A549 (cell line): Measurements from ENCODE around the gene PKHD1. TPM values are rescaled to one million over a fixed set of nuclear protein-coding genes. Genes with fewer than 3 reads are reported as not detected.

Experiments
- ATAC-seq, 2 experiments: fragments of 200-7000 bp in 1 of 2; fragments of >200 bp in 1 of 2; cut with Nextera tagmentation in 1 of 2; cut with Tn5 transposase in 1 of 2; 3 replicates each; pipeline versions ENCODE4 v1.8.0 to v1.9.1; 2018 to 2020; ENCODE audit warnings: mild to moderate bottlenecking in 1 of 2, moderate library complexity in 1 of 2
- CTCF ChIA-PET: fragments of 300-600 bp; sonication (Branson Sonifier 250); formaldehyde crosslinking; extraction: SDS; loops from one replicate; lab custom pipeline; 2021; ENCODE audit warnings: antibody characterized with exemption, inconsistent platforms; lab: Yijun Ruan, JAX
- POLR2A ChIA-PET: fragments of 350-600 bp; formaldehyde crosslinking; extraction: SDS; loops from one replicate; lab custom pipeline; 2021; ENCODE audit warnings: antibody characterized with exemption, inconsistent platforms; lab: Yijun Ruan, JAX
- DNase-seq, 2 experiments: peaks; one replicate each; pipeline versions ENCODE4 v3.0.0 to v3.0.0-alpha.2; 2011 to 2016; ENCODE audit warnings: low read depth in 1 of 2, low spot score in 1 of 2
- FAIRE-seq: peaks from 2 replicates; lab custom pipeline; 2011; peaks lifted over from hg19 to GRCh38; lab: Jason Lieb, UNC
- H3K27ac ChIP-seq, 2 experiments: fragments of >200 bp; sonication (Bioruptor Twin); formaldehyde crosslinking; 3 replicates each; pipeline ENCODE4 v1.5.1; 2016 to 2017
- H3K4me1 ChIP-seq: fragments of >200 bp; sonication (Bioruptor Twin); formaldehyde crosslinking; 3 replicates; pipeline ENCODE4 v1.6.1; 2016
- H3K4me2 ChIP-seq: fragments of >200 bp; sonication (Bioruptor Twin); formaldehyde crosslinking; 3 replicates; pipeline ENCODE4 v1.6.1; 2016
- H3K4me3 ChIP-seq: fragments of >200 bp; sonication (Bioruptor Twin); formaldehyde crosslinking; 3 replicates; pipeline ENCODE4 v1.5.1; 2016
- H3K9me3 ChIP-seq: fragments of >200 bp; sonication (Bioruptor Twin); formaldehyde crosslinking; 3 replicates; pipeline ENCODE4 v1.6.1; 2016
- CBX2 ChIP-seq: fragments of 200-600 bp; sonication (generic); IDR thresholded peaks from 2 replicates; pipeline ENCODE4 v1.6.1; 2016; ENCODE audit warnings: low read depth, mild to moderate bottlenecking, borderline replicate concordance
- CBX8 ChIP-seq: fragments of 200-600 bp; sonication (generic); IDR thresholded peaks from 2 replicates; pipeline ENCODE4 v1.6.1; 2016
- CHD2 ChIP-seq: fragments of 150-350 bp; IDR thresholded peaks from 2 replicates; pipeline ENCODE4 v1.6.1; 2014; ENCODE audit warnings: low read length; ENCODE audit not compliant: partially characterized antibody
- CHD4 ChIP-seq: fragments of 200-600 bp; sonication (generic); IDR thresholded peaks from 2 replicates; pipeline ENCODE4 v1.6.1; 2016; ENCODE audit warnings: antibody characterized with exemption, mild to moderate bottlenecking, borderline replicate concordance
- FOSB ChIP-seq: fragments of 250-450 bp; sonication (Bioruptor Pico); IDR thresholded peaks from 2 replicates; pipeline ENCODE4 v1.5.0; 2020; ENCODE audit warnings: mild to moderate bottlenecking, moderate library complexity
- FOXS1 ChIP-seq: fragments of 250-450 bp; sonication (Bioruptor Pico); IDR thresholded peaks from 2 replicates; pipeline ENCODE4 v1.5.0; 2020; ENCODE audit warnings: mild to moderate bottlenecking, moderate library complexity
- HDAC2 ChIP-seq: fragments of 200-600 bp; sonication (generic); IDR thresholded peaks from 2 replicates; pipeline ENCODE4 v1.6.1; 2016
- HEYL ChIP-seq: fragments of 250-450 bp; sonication (Bioruptor Pico); IDR thresholded peaks from 2 replicates; pipeline ENCODE4 v1.8.0; 2021; ENCODE audit warnings: mild to moderate bottlenecking, moderate library complexity
- HOXA7 ChIP-seq: fragments of 250-450 bp; sonication (Bioruptor Pico); IDR thresholded peaks from 2 replicates; pipeline ENCODE4 v1.5.0; 2020; ENCODE audit warnings: mild to moderate bottlenecking, moderate library complexity
- HOXB5 ChIP-seq: fragments of 250-450 bp; sonication (Bioruptor Pico); IDR thresholded peaks from 2 replicates; pipeline ENCODE4 v1.5.0; 2020; ENCODE audit warnings: mild to moderate bottlenecking, moderate library complexity
- KDM1A ChIP-seq: fragments of 200-600 bp; sonication (generic); IDR thresholded peaks from 2 replicates; pipeline ENCODE4 v1.6.1; 2016; ENCODE audit warnings: low read depth, mild to moderate bottlenecking
- MAFK ChIP-seq: fragments of 450-650 bp; IDR thresholded peaks from 2 replicates; pipeline ENCODE4 v1.6.1; 2014; ENCODE audit not compliant: partially characterized antibody
- MYC ChIP-seq: IDR thresholded peaks from 2 replicates; pipeline ENCODE4 v1.6.1; 2012; ENCODE audit warnings: mild to moderate bottlenecking, inconsistent platforms, low read length, improper control_type of control experiment, borderline replicate concordance
- NFE2L2 ChIP-seq: fragments of 150-350 bp; conservative IDR thresholded peaks from 2 replicates; pipeline ENCODE4 v1.6.1; 2014; ENCODE audit warnings: low read length
- POLR2A ChIP-seq: IDR thresholded peaks from 2 replicates; pipeline ENCODE4 v1.6.1; 2012; ENCODE audit warnings: mild to moderate bottlenecking, low read length
- POLR2AphosphoS2 ChIP-seq: conservative IDR thresholded peaks from 2 replicates; pipeline ENCODE4 v1.6.1; 2012; ENCODE audit warnings: low read length, improper control_type of control experiment, inconsistent platforms
- RAD21 ChIP-seq, 2 experiments: fragments of >200 bp in 1 of 2; sonication (Bioruptor Twin) in 1 of 2; formaldehyde crosslinking in 1 of 2; IDR thresholded peaks in 1 of 2; conservative IDR thresholded peaks in 1 of 2; 2 replicates in 1 of 2; 3 replicates in 1 of 2; pipeline ENCODE4 v1.6.1; 2012 to 2018; ENCODE audit warnings: inconsistent platforms in 1 of 2
- RCOR1 ChIP-seq: fragments of 150-350 bp; IDR thresholded peaks from 2 replicates; pipeline ENCODE4 v1.6.1; 2014; ENCODE audit warnings: antibody characterized with exemption, low read length, low read depth
- RNF2 ChIP-seq: fragments of 200-600 bp; sonication (generic); IDR thresholded peaks from 2 replicates; pipeline ENCODE4 v1.6.1; 2016; ENCODE audit warnings: low read depth, mild to moderate bottlenecking, antibody characterized with exemption, moderate library complexity, borderline replicate concordance
- SMC3 ChIP-seq: fragments of >200 bp; sonication (Bioruptor Twin); formaldehyde crosslinking; IDR thresholded peaks from 3 replicates; pipeline ENCODE4 v1.6.1; 2018; ENCODE audit warnings: inconsistent platforms
- WGBS: methylation state at CpG from one replicate; pipeline ENCODE4 v1.1.6; 2017; ENCODE audit errors: missing lambda C conversion rate; 5-methylcytosine and 5-hydroxymethylcytosine counted together
- polyA plus RNA-seq, 4 experiments: library from polyadenylated mRNA; depleted of rRNA in 3 of 4; stranded (reverse); fragments of >200 nt; fragmentation: RNase III in 1 of 4; extraction: RNeasy Plus Mini Kit Qiagen cat#74134 plus additional on column Dnase treatment in 1 of 4; gene quantifications; 2 replicates in 3 of 4; 3 replicates in 1 of 4; pipeline ENCODE4 v1.2.3, GENCODE V29; 2011 to 2017
- TF ChIP-seq, protein P1 (sequence below): IDR thresholded peaks from 2 replicates; pipeline ENCODE4 v1.6.1; 2012; ENCODE audit warnings: low read depth, borderline replicate concordance
- TF ChIP-seq, protein P2 (sequence below): fragments of 200-600 bp; sonication (generic); IDR thresholded peaks from 2 replicates; pipeline ENCODE4 v1.6.1; 2016; ENCODE audit warnings: antibody characterized with exemption, mild to moderate bottlenecking, moderate library complexity
- TF ChIP-seq, protein P3 (sequence below): IDR thresholded peaks from 2 replicates; pipeline ENCODE4 v1.6.1; 2012
- TF ChIP-seq, protein P4 (sequence below): IDR thresholded peaks from 2 replicates; pipeline ENCODE4 v1.6.1; 2012

Gene PKHD1
- polyA plus RNA-seq, 2 of the 4 experiments (the other 2 are of a cell fraction) = not detected

DNA sequence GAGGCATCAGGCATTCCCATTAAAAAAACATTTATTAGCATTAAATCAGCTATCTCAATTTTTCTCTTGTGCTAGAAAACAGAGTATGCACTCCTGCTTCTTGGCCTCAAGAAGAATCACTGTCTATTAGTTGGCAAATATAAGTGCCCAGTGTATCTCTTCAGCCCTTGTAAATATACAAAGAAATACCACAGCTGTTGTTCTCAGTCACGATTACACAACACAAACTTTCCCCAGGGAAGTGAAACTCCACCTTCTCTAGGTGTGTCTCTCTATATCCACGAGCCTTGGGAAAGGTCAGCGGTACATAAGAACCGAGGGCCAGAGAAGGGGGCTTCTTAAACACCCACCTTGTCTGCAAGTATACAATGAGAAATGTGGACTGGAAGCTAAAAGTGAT is 194.7 kb downstream of the PKHD1 start:
- no peak overlapping the region for H3K4me2 ChIP-seq

DNA sequence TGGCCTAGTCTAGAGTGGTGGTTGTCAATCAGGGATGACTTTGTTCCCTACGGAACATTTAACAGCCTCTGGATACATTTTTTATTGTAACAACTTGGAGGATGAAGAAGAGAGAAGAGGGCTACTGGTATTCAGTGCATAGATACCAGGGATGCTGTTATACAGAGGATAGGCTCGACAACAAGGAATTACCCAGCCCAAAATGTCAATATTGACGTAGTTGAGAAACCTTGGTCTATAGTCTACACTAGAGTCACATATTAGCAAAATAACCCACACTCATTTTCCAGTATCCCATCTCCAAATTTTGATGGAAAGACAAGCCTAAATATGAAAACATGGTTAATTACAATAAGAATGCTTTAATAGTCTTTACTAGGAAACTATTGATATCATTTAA is 195.1 kb downstream of the PKHD1 start:
- CTCF ChIA-PET = no interaction called here
- no peaks in the 10 kb centered on the region for H3K4me1 ChIP-seq
- no peak overlapping the region for H3K27ac ChIP-seq
- 7% methylated on average over 3 of the region's 3 CpGs for WGBS
- H3K4me2 ChIP-seq = no peak overlapping the region
- POLR2A ChIA-PET = no interaction called here
- ATAC-seq (no peak), FAIRE-seq (no peak), DNase-seq (no peak)
- no peaks in the 10 kb centered on the region for H3K9me3 ChIP-seq
- TF ChIP-seq, protein P1, sequence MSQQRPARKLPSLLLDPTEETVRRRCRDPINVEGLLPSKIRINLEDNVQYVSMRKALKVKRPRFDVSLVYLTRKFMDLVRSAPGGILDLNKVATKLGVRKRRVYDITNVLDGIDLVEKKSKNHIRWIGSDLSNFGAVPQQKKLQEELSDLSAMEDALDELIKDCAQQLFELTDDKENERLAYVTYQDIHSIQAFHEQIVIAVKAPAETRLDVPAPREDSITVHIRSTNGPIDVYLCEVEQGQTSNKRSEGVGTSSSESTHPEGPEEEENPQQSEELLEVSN = no peak
- TF ChIP-seq MYC = no peak
- no peak for TF ChIP-seq FOXS1
- no peak for TF ChIP-seq FOSB (CRISPR knock-in tag)
- TF ChIP-seq CHD2 = no peak
- TF ChIP-seq HOXA7 (CRISPR knock-in tag) = no peak
- no peak for TF ChIP-seq RCOR1
- no peak for TF ChIP-seq CBX2
- TF ChIP-seq CBX8 = no peak
- TF ChIP-seq, protein P2, sequence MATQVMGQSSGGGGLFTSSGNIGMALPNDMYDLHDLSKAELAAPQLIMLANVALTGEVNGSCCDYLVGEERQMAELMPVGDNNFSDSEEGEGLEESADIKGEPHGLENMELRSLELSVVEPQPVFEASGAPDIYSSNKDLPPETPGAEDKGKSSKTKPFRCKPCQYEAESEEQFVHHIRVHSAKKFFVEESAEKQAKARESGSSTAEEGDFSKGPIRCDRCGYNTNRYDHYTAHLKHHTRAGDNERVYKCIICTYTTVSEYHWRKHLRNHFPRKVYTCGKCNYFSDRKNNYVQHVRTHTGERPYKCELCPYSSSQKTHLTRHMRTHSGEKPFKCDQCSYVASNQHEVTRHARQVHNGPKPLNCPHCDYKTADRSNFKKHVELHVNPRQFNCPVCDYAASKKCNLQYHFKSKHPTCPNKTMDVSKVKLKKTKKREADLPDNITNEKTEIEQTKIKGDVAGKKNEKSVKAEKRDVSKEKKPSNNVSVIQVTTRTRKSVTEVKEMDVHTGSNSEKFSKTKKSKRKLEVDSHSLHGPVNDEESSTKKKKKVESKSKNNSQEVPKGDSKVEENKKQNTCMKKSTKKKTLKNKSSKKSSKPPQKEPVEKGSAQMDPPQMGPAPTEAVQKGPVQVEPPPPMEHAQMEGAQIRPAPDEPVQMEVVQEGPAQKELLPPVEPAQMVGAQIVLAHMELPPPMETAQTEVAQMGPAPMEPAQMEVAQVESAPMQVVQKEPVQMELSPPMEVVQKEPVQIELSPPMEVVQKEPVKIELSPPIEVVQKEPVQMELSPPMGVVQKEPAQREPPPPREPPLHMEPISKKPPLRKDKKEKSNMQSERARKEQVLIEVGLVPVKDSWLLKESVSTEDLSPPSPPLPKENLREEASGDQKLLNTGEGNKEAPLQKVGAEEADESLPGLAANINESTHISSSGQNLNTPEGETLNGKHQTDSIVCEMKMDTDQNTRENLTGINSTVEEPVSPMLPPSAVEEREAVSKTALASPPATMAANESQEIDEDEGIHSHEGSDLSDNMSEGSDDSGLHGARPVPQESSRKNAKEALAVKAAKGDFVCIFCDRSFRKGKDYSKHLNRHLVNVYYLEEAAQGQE = no peak
- no peak for TF ChIP-seq MAFK
- no peak for TF ChIP-seq SMC3
- no peak for TF ChIP-seq HEYL (CRISPR knock-in tag)
- TF ChIP-seq RNF2 = no peak
- no peak for TF ChIP-seq KDM1A
- no peak overlapping the region for H3K4me3 ChIP-seq

More for the DNA sequence above, 194.7 kb downstream of the PKHD1 start:
- FAIRE-seq = no peak
- DNase-seq = no peak
- no peaks in the 10 kb centered on the region for H3K9me3 ChIP-seq
- POLR2A ChIA-PET = no interaction called here
- no peak overlapping the region for H3K4me3 ChIP-seq
- CTCF ChIA-PET = no interaction called here
- H3K4me1 ChIP-seq = no peaks in the 10 kb centered on the region
- TF ChIP-seq RAD21 (conservative IDR thresholded peaks at IDR 0.05 in 1 of 2, IDR thresholded peaks at IDR 0.05 in 1 of 2) (no peak), RNF2 (no peak), CBX8 (no peak), RCOR1 (no peak), FOSB (CRISPR knock-in tag) (no peak), HOXB5 (CRISPR knock-in tag) (no peak), POLR2AphosphoS2 (no peak), HDAC2 (no peak), SMC3 (no peak), NFE2L2 (no peak), CHD4 (no peak), POLR2A (no peak), MYC (no peak)
- TF ChIP-seq, protein P3, sequence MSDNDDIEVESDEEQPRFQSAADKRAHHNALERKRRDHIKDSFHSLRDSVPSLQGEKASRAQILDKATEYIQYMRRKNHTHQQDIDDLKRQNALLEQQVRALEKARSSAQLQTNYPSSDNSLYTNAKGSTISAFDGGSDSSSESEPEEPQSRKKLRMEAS = no peak
- TF ChIP-seq, protein P1 = no peak
- TF ChIP-seq, protein P4, sequence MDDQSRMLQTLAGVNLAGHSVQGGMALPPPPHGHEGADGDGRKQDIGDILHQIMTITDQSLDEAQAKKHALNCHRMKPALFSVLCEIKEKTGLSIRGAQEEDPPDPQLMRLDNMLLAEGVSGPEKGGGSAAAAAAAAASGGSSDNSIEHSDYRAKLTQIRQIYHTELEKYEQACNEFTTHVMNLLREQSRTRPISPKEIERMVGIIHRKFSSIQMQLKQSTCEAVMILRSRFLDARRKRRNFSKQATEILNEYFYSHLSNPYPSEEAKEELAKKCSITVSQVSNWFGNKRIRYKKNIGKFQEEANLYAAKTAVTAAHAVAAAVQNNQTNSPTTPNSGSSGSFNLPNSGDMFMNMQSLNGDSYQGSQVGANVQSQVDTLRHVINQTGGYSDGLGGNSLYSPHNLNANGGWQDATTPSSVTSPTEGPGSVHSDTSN = no peak
- H3K27ac ChIP-seq = no peak overlapping the region
- no peak for ATAC-seq
- WGBS = 2% methylated on average over 4 of the region's 4 CpGs
